ENCODE results near the gene PRKN. TPM values are rescaled to one million over a fixed set of nuclear protein-coding genes. Genes with fewer than 3 reads are reported as not detected.

Gene PRKN
- polyA plus RNA-seq, 3 donors, result 0.41 to 16.8 (median 2.1) TPM

DNA sequence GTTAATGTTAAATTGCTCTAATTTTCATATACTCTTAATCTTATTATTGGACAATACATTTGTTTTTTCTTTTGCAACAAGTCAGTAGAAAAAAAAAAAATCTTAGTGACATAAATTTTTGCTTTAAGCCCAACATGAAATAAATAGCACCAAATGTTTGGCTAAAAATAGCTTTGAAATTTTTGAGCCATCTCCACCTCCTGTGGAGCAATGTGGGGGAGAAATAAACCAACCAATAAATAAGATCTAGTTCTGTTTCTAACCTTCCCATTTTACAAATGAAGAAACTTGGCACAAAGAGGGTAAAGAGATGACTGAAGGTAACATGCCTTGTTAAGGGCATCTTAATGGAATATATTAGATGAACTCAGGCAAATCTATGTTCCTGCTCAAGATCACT lies 91.4 kb downstream of the PRKN start:
- no peak overlapping the region for H3K27ac ChIP-seq (ENCODE audit: low read depth, low read length)

- no peak overlapping the region for H3K27ac ChIP-seq (ENCODE audit: low read depth, low read length)
Observed at GRCh38 chr6:162631546-162631945, 96.0 kb downstream of the PRKN start.

- H3K27ac ChIP-seq (ENCODE audit: low read depth, low read length), result no peak overlapping the region
- 88 to 93% (median 88%) methylated on average over 5 of the region's 5 CpGs for WGBS, 3 donors
Observed at GRCh38 chr6:162630069-162630468, 97.5 kb downstream of the PRKN start.

- WGBS, 3 donors, result 88 to 91% (median 90%) methylated on average over 5 of the region's 5 CpGs
- no peak overlapping the region for H3K27ac ChIP-seq (ENCODE audit: low read depth, low read length)
Observed at GRCh38 chr6:162627825-162628224, 99.7 kb downstream of the PRKN start.

DNA sequence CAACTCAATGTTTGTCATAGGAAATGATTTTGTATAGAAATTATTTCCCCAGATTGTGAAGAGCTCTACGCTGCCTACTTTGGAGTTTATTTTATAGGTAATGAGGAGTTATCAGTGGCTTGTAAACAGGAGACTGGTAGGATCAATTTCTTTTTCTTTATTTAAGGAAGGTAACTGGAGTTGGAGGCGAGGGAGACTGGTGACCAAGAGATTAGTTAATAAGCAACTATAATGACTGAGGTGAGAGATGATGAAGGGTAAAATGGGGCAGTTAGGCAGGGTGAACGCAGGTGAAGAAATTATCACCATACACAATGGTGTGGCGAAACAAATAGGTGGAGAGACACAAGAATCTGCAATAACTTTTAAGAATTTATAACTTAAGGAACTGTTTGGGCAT lies 100.2 kb downstream of the PRKN start:
- WGBS, 3 donors, result 58 to 83% (median 70%) methylated on average over 4 of the region's 4 CpGs
- H3K27ac ChIP-seq (ENCODE audit: low read depth, low read length), result no peak overlapping the region

- no peak overlapping the region for H3K27ac ChIP-seq (ENCODE audit: low read depth, low read length)
- 47 to 69% (median 68%) methylated on average over 1 of the region's 1 CpG for WGBS, 3 donors
Observed at GRCh38 chr6:162626869-162627268, 100.7 kb downstream of the PRKN start.

DNA sequence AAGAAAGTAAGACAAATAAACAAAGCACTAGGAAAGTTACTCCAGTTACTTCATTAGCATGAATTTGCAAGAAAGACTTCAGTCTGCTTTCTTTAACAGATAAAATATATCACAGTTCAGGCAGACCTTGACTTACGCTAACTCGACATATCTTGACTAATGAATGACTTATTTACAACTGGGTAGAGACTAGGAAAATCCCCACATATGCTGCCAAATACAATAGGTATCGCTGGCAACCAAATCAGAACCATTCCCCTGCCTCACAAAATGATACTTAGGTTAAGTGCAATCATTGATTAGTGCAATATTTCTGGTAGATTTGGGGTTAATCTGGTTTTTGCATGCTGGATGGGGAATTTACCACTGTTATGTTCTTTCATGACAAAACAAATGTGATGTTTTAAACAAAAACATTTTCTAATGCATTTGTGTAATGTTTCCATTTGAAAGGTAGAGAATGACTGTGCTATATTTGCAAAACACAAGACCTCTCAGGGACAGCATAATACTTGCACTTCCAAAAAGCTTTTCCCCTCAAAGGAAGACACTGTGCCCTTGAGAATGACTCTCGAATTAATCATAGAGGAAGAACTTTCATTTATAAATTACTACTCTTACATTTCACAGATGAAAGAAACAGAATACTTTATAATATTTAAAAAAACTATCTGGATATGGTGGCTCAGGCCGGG lies 101.6 kb downstream of the PRKN start:
- no peak overlapping the region for H3K27ac ChIP-seq (ENCODE audit: low read depth, low read length)
- 45 to 80% (median 78%) methylated on average over 5 of the region's 5 CpGs for WGBS, 3 donors

- H3K27ac ChIP-seq (ENCODE audit: low read depth, low read length), result no peak overlapping the region
- 69 to 79% (median 70%) methylated on average over 5 of the region's 5 CpGs for WGBS, 3 donors
Observed at GRCh38 chr6:162622572-162622971, 105.0 kb downstream of the PRKN start.

DNA sequence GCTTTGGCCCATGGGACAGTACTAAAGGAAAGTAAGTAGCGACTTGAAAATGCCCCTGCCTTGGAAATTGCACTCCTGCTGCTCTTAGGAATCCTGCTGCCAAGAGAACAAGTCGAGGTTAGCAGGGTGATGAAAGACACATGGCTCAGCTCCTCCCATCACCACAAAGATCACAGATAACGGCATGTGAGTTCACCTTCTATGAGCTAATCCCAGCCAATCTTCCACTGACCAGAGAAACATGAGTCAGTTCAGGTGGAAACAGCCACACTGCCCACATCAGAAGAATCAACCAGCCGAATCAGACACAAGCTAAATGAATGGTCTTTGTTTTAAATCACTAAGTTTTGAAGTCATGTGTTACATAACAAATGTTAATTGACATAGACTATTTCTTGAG lies 106.3 kb downstream of the PRKN start:
- 53 to 65% (median 57%) methylated on average over 4 of the region's 4 CpGs for WGBS, 3 donors

DNA sequence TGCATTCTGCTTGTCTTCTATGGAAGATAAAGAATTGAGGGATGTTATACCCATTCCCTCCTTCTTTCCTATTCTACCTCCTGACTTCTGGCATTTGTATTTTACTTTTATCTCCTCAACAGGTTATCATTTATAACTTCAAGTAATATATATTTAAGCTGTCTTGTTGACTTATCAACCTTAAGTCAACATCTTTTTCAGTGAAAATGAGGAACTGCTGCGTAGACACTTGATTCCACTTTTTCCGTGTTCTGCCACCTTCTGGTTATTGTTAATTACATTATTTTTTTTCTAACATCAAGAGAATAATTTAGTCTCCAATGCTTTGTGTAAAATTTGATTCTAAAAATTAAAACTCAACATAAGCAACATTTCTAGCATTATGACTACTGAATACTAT lies 107.5 kb downstream of the PRKN start:
- H3K27ac ChIP-seq (ENCODE audit: low read depth, low read length), result no peak overlapping the region
- WGBS, 3 donors, result 60 to 71% (median 67%) methylated on average over 2 of the region's 2 CpGs

More for the DNA sequence above, 106.3 kb downstream of the PRKN start:
- no peak overlapping the region for H3K27ac ChIP-seq (ENCODE audit: low read depth, low read length)

GRCh38 chr6:162618448-162619002 lies 109.0 kb downstream of the PRKN start:
- H3K27ac ChIP-seq (ENCODE audit: low read depth, low read length), result no peak overlapping the region
- WGBS, 3 donors, result 81 to 89% (median 83%) methylated on average over 6 of the region's 6 CpGs

DNA sequence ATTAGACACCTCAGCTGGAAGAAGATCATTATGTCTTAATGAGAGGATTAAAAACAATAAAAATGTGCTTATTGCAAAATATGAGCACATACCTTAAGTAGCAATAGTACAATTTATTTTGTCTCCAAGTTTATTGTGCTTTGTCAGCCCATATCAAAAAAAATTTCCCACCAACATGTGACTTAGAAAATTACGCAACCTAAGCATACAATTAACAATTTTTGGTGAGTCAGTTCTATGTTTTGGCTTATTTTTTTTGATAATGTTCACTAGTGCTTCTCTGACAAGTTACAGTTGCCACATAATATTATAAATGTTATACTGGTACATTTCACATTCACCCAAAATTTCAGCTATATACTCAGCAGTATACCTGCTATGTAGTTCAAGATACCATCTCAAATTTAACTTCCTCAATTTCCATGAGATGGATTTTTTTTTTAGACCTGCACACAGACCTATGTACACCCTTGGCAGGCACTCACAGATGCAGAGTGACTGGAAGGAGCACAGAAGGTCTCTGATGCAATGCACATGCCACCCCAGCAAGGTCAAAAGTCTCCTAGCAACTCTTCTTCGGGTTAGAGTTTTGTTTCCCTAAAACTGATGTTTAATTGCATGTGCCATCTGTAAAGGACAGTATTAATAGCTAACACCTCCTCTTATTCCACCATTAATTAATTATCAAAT lies 112.4 kb downstream of the PRKN start:
- H3K27ac ChIP-seq (ENCODE audit: low read depth, low read length), result no peak overlapping the region
- WGBS, 3 donors, result 68 to 77% (median 72%) methylated on average over 2 of the region's 2 CpGs

GRCh38 chr6:162613310-162613709 lies 114.3 kb downstream of the PRKN start:
- WGBS, 3 donors, result 77 to 85% (median 77%) methylated on average over 2 of the region's 2 CpGs
- no peak overlapping the region for H3K27ac ChIP-seq (ENCODE audit: low read depth, low read length)

DNA sequence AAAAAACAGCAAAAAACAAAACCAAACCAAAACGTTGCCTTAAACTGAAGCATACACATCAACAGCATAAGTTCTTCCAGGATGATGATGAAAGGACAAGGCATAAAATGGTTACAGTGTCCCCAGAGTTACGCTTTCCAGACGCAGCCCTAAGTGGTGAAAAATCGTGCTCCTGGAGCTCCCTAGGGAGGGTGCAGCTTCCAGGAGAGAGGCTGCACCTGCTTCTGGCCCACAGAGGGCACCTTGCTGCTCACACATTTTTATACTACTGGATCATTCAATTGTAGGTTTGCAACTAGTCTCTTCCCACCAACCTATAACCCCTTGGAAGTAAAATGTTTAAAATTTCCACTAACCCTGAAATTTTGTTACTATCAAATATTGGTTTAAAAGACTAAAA lies 115.0 kb downstream of the PRKN start:
- WGBS, 3 donors, result 53 to 68% (median 64%) methylated on average over 4 of the region's 4 CpGs
- no peak overlapping the region for H3K27ac ChIP-seq (ENCODE audit: low read depth, low read length)

- 96 to 98% (median 97%) methylated on average over 5 of the region's 5 CpGs for WGBS, 3 donors
Observed at GRCh38 chr6:162610351-162610750, 117.2 kb downstream of the PRKN start.

GRCh38 chr6:162605881-162606280 lies 121.7 kb downstream of the PRKN start:
- 48 to 90% (median 84%) methylated on average over 1 of the region's 1 CpG for WGBS, 3 donors

More at GRCh38 chr6:162610351-162610750, 117.2 kb downstream of the PRKN start:
- no peak overlapping the region for H3K27ac ChIP-seq (ENCODE audit: low read depth, low read length)

DNA sequence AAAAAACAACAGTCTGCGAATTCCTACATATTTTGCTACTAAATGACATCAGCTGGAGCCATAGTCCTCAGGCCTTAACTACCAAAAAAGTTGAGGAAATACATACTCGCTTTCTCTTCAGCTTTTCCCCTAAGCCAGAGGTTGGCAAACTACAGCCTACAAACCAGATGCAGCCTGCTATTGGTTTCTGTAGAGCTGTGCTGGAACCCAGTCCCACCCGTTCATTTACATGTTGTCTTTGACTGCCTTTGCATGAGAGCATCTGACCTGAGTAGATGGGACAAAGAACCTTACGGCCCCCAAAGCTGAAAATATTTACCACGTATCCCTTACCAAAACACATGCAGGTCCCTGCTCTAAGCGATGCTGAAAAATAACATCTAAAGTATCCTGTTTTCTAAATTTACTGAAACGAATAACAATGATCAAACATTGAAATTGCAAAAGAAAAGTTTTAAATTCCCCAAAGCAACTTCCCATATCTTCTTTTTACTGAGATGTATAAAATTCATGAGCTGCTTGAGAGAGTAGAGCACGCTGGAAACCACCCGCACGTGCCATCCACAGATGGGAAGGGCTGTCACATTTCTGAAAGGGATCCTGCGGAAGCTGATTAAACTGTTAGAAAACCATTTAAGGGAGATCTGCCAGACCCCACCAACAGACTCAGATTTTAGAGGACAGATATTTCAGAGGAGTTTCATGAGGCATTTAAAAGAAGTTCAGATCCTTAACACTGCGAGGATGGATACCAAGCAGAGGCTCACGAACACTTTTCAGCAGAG lies 124.1 kb downstream of the PRKN start:
- no peak overlapping the region for H3K27ac ChIP-seq (ENCODE audit: low read depth, low read length)
- 91 to 93% (median 93%) methylated on average over 13 of the region's 13 CpGs for WGBS, 3 donors

More at GRCh38 chr6:162605881-162606280, 121.7 kb downstream of the PRKN start:
- no peak overlapping the region for H3K27ac ChIP-seq (ENCODE audit: low read depth, low read length)

- H3K27ac ChIP-seq (ENCODE audit: low read depth, low read length), result no peak overlapping the region
- 80 to 90% (median 85%) methylated on average over 6 of the region's 6 CpGs for WGBS, 3 donors
Observed at GRCh38 chr6:162602759-162603158, 124.8 kb downstream of the PRKN start.

GRCh38 chr6:162596676-162597075 lies 130.9 kb downstream of the PRKN start:
- no peak overlapping the region for H3K27ac ChIP-seq (ENCODE audit: low read depth, low read length)
- 88 to 91% (median 89%) methylated on average over 5 of the region's 5 CpGs for WGBS, 3 donors

All from adipose tissue (tissue), 3 donors.